Trophoblast cell (in vitro differentiated cells and primary cell): Measurements from ENCODE around the gene CFAP119.

Source experiments
- DNase-seq, 2 donors: peaks; one replicate each; pipeline ENCODE4 v3.0.0-alpha.2; 2016
- H2AFZ ChIP-seq: 2 replicates; pipeline ENCODE4 v1.6.1; 2013; ENCODE audit warnings: low read length, moderate library complexity, mild to moderate bottlenecking; ENCODE audit not compliant: insufficient read depth, poor library complexity
- H2AK5ac ChIP-seq: 2 replicates; pipeline ENCODE4 v1.6.1; 2013; ENCODE audit warnings: mild to moderate bottlenecking, low read length
- H2BK120ac ChIP-seq: 2 replicates; pipeline ENCODE4 v1.6.1; 2013; ENCODE audit warnings: low read length, mild to moderate bottlenecking, moderate library complexity; ENCODE audit not compliant: insufficient read depth, poor library complexity
- H2BK12ac ChIP-seq: 2 replicates; pipeline ENCODE4 v1.6.1; 2013; ENCODE audit warnings: mild to moderate bottlenecking, low read length, moderate library complexity
- H2BK5ac ChIP-seq: 2 replicates; pipeline ENCODE4 v1.6.1; 2013; ENCODE audit warnings: low read length, low read depth, moderate library complexity, mild to moderate bottlenecking; ENCODE audit not compliant: poor library complexity
- H3K14ac ChIP-seq: 2 replicates; pipeline ENCODE4 v1.6.1; 2013; ENCODE audit warnings: mild to moderate bottlenecking, low read length
- H3K18ac ChIP-seq: 2 replicates; pipeline ENCODE4 v1.6.1; 2013; ENCODE audit warnings: mild to moderate bottlenecking, low read length
- H3K23ac ChIP-seq: 2 replicates; pipeline ENCODE4 v1.6.1; 2013; ENCODE audit warnings: low read length
- H3K27ac ChIP-seq: 2 replicates; pipeline ENCODE4 v1.5.1; 2013; ENCODE audit warnings: low read depth, mild to moderate bottlenecking, inconsistent platforms, low read length, moderate library complexity
- H3K27me3 ChIP-seq: 2 replicates; pipeline ENCODE4 v1.6.1; 2013; ENCODE audit warnings: inconsistent platforms, mild to moderate bottlenecking, low read length, moderate library complexity; ENCODE audit not compliant: insufficient read depth
- H3K36me3 ChIP-seq, 2 experiments: 1 replicate in 1 of 2; 2 replicates in 1 of 2; pipeline ENCODE4 v1.6.1; 2013; ENCODE audit warnings: low read length in 2 of 2, mild to moderate bottlenecking in 2 of 2, moderate library complexity in 1 of 2; ENCODE audit not compliant: insufficient read depth in 2 of 2, control insufficient read depth in 1 of 2
- H3K4ac ChIP-seq: 2 replicates; pipeline ENCODE4 v1.6.1; 2013; ENCODE audit warnings: low read depth, mild to moderate bottlenecking, low read length, moderate library complexity
- H3K4me1 ChIP-seq, 2 experiments: 1 replicate in 1 of 2; 2 replicates in 1 of 2; pipeline ENCODE4 v1.6.1; 2013; ENCODE audit warnings: low read length in 2 of 2, mild to moderate bottlenecking in 2 of 2, moderate library complexity in 1 of 2; ENCODE audit not compliant: insufficient read depth in 2 of 2, control insufficient read depth in 1 of 2
- H3K4me2 ChIP-seq: 2 replicates; pipeline ENCODE4 v1.6.1; 2013; ENCODE audit warnings: inconsistent platforms, mild to moderate bottlenecking, low read length, moderate library complexity
- H3K4me3 ChIP-seq: 2 replicates; pipeline ENCODE4 v1.5.1; 2013; ENCODE audit warnings: mild to moderate bottlenecking, low read depth, low read length, inconsistent platforms
- H3K79me1 ChIP-seq: one replicate; pipeline ENCODE4 v1.6.1; 2013; ENCODE audit warnings: low read length
- H3K79me2 ChIP-seq: 2 replicates; pipeline ENCODE4 v1.6.1; 2013; ENCODE audit warnings: low read length, mild to moderate bottlenecking; ENCODE audit not compliant: control insufficient read depth, insufficient read depth, poor library complexity
- H3K9ac ChIP-seq: 2 replicates; pipeline ENCODE4 v1.6.1; 2013; ENCODE audit warnings: mild to moderate bottlenecking, low read length
- H3K9me3 ChIP-seq: 2 replicates; pipeline ENCODE4 v1.6.1; 2013; ENCODE audit warnings: low read depth, mild to moderate bottlenecking, control low read depth, inconsistent platforms, low read length; ENCODE audit not compliant: insufficient read depth
- H4K12ac ChIP-seq: 2 replicates; pipeline ENCODE4 v1.6.1; 2013; ENCODE audit warnings: low read depth, mild to moderate bottlenecking, low read length, moderate library complexity
- H4K8ac ChIP-seq: 2 replicates; pipeline ENCODE4 v1.6.1; 2013; ENCODE audit warnings: low read depth, mild to moderate bottlenecking, low read length, moderate library complexity
- H4K91ac ChIP-seq: one replicate; pipeline ENCODE4 v1.6.1; 2013; ENCODE audit warnings: low read depth, mild to moderate bottlenecking, low read length, moderate library complexity
- WGBS: extraction: QIAGEN DNeasy Blood & Tissue Kit; methylation state at CpG from one replicate; pipeline ENCODE4 v1.1.7; 2013; ENCODE audit warnings: missing lambda C conversion rate; ENCODE audit not compliant: insufficient read length, insufficient coverage; ENCODE audit errors: extremely low coverage; 5-methylcytosine and 5-hydroxymethylcytosine counted together

CFAP119 gene

DNA sequence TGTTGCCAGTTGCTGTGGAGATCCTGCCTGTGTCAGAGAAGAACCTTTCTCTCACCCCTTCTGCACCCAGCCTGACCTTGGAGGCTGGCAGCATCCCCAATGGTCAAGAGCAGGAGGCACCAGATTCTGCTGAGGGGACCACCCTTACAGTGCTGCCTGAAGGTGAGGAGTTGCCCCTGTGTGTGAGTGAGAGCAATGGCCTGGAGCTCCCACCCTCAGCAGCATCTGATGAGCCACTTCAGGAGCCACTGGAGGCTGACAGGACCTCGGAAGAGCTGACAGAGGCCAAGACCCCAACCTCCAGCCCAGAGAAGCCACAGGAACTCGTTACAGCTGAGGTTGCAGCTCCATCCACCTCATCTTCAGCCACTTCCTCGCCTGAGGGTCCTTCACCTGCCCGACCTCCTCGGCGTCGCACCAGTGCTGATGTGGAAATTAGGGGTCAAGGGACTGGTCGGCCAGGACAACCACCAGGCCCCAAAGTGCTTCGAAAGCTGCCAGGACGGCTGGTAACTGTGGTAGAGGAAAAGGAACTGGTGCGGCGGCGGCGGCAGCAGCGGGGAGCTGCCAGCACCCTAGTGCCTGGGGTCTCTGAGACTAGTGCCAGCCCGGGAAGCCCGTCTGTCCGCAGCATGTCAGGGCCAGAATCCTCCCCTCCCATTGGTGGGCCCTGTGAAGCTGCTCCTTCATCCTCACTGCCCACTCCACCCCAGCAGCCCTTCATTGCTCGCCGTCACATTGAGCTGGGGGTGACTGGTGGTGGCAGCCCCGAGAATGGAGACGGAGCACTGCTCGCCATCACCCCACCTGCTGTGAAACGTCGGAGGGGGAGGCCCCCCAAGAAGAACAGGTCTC, 23.8 kb downstream of the CFAP119 start:
- no peak overlapping the region for H3K14ac ChIP-seq

DNA sequence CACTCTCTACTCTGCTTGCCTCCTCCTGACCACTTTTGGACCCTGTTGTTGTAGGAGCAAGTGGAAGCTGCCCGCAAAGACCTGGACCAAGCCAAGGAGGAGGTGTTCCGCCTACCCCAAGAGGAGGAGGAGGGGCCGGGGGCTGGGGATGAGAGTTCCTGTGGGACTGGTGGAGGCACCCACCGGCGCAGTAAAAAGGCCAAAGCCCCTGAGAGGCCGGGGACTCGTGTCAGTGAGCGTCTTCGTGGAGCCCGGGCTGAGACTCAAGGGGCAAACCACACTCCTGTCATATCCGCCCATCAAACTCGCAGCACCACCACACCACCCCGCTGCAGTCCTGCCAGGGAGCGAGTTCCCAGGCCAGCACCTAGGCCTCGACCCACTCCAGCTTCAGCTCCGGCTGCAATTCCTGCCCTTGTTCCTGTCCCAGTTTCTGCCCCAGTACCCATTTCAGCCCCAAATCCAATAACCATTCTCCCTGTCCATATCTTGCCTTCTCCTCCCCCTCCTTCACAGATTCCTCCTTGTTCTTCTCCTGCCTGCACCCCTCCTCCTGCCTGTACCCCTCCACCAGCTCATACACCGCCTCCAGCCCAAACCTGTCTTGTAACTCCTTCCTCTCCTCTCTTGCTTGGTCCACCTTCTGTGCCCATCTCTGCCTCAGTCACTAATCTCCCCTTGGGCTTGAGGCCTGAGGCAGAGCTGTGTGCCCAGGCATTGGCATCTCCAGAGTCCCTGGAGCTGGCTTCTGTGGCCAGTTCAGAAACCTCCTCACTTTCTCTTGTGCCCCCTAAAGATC, 24.7 kb downstream of the CFAP119 start:
- no peak overlapping the region for H3K4me3 ChIP-seq
- no peak overlapping the region for H3K4me2 ChIP-seq
- no peak overlapping the region for H2BK5ac ChIP-seq
- no CpG with 5 or more reads among the region's 17 CpGs for WGBS
- H2AK5ac ChIP-seq = no peak overlapping the region
- H3K27ac ChIP-seq = no peak overlapping the region
- H2BK12ac ChIP-seq = no peak overlapping the region
- H3K9ac ChIP-seq = no peak overlapping the region
- no peaks in the 10 kb centered on the region for H3K27me3 ChIP-seq
- no peak overlapping the region for H4K91ac ChIP-seq
- no peaks in the 10 kb centered on the region for H3K9me3 ChIP-seq
- no peak overlapping the region for H3K4ac ChIP-seq
- no peak overlapping the region for H3K18ac ChIP-seq
- H4K12ac ChIP-seq = no peak overlapping the region
- DNase-seq = no peak
- H3K23ac ChIP-seq = no peak overlapping the region
- H4K8ac ChIP-seq = no peak overlapping the region
- H3K79me2 ChIP-seq = peaks cover 3% of the 10 kb centered on the region
- H3K36me3 ChIP-seq = peaks cover 56 to 63% of the 10 kb centered on the region in 2 experiments
- peaks cover 10% of the 10 kb centered on the region for H3K79me1 ChIP-seq
- peaks cover 9 to 22% of the 10 kb centered on the region in 2 experiments for H3K4me1 ChIP-seq
- no peak overlapping the region for H2BK120ac ChIP-seq
- H3K14ac ChIP-seq = no peak overlapping the region
- no peak overlapping the region for H2AFZ ChIP-seq

More for the DNA sequence above, 23.8 kb downstream of the CFAP119 start:
- Histone ChIP-seq H4K91ac (no peak overlapping the region), H3K4me2 (no peak overlapping the region), H3K4me3 (no peak overlapping the region), H2AFZ (no peak overlapping the region), H3K9ac (no peak overlapping the region), H2AK5ac (no peak overlapping the region), H3K27ac (no peak overlapping the region), H4K8ac (no peak overlapping the region), H3K79me2 (peaks cover 3% of the 10 kb centered on the region), H3K18ac (no peak overlapping the region), H2BK12ac (no peak overlapping the region), H2BK5ac (no peak overlapping the region), H3K79me1 (peaks cover 10% of the 10 kb centered on the region), H3K23ac (no peak overlapping the region), H2BK120ac (no peak overlapping the region), H4K12ac (no peak overlapping the region), H3K36me3 (peaks cover 59 to 62% of the 10 kb centered on the region in 2 experiments), H3K4ac (no peak overlapping the region), H3K27me3 (no peaks in the 10 kb centered on the region), H3K9me3 (no peaks in the 10 kb centered on the region), H3K4me1 (peaks cover 9 to 22% of the 10 kb centered on the region in 2 experiments)
- WGBS = no CpG with 5 or more reads among the region's 25 CpGs
- no peak for DNase-seq

DNA sequence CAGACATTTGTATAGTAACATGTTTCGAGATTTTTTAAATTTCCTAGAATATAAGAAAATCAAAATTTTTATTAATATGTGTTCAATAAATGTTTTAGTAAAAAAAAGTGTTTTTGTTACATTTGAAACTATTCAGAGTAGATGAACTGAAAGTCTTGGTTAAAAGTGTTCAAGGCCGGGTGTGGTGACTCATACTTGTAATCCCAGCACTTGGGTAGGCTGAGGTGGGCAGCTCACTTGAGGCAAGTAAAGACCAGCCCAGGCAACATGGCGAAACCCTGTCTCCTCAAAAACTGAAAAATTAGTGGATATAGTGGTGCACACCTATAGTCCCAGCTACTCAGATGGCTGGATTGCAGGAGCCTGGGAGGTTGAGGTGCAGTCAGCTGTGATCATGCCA, 30.5 kb downstream of the CFAP119 start:
- H3K79me2 ChIP-seq = no peaks in the 10 kb centered on the region
- no peak overlapping the region for H4K12ac ChIP-seq
- no peak overlapping the region for H2AK5ac ChIP-seq
- H3K36me3 ChIP-seq = peaks cover 50 to 66% of the 10 kb centered on the region in 2 experiments
- H3K9ac ChIP-seq = no peak overlapping the region
- H3K4me3 ChIP-seq = no peak overlapping the region
- WGBS = no CpG with 5 or more reads among the region's 3 CpGs
- H2BK12ac ChIP-seq = no peak overlapping the region
- H3K14ac ChIP-seq = no peak overlapping the region
- DNase-seq = no peak
- H3K27me3 ChIP-seq = no peaks in the 10 kb centered on the region
- H2BK120ac ChIP-seq = no peak overlapping the region
- no peak overlapping the region for H4K8ac ChIP-seq
- H4K91ac ChIP-seq = no peak overlapping the region
- no peak overlapping the region for H3K23ac ChIP-seq
- H3K4me1 ChIP-seq = no peaks in the 10 kb centered on the region
- no peak overlapping the region for H2BK5ac ChIP-seq
- H3K9me3 ChIP-seq = no peaks in the 10 kb centered on the region
- H3K4me2 ChIP-seq = no peak overlapping the region
- H3K18ac ChIP-seq = no peak overlapping the region
- H3K79me1 ChIP-seq = no peaks in the 10 kb centered on the region
- no peak overlapping the region for H3K27ac ChIP-seq
- H3K4ac ChIP-seq = no peak overlapping the region
- H2AFZ ChIP-seq = no peak overlapping the region

DNA sequence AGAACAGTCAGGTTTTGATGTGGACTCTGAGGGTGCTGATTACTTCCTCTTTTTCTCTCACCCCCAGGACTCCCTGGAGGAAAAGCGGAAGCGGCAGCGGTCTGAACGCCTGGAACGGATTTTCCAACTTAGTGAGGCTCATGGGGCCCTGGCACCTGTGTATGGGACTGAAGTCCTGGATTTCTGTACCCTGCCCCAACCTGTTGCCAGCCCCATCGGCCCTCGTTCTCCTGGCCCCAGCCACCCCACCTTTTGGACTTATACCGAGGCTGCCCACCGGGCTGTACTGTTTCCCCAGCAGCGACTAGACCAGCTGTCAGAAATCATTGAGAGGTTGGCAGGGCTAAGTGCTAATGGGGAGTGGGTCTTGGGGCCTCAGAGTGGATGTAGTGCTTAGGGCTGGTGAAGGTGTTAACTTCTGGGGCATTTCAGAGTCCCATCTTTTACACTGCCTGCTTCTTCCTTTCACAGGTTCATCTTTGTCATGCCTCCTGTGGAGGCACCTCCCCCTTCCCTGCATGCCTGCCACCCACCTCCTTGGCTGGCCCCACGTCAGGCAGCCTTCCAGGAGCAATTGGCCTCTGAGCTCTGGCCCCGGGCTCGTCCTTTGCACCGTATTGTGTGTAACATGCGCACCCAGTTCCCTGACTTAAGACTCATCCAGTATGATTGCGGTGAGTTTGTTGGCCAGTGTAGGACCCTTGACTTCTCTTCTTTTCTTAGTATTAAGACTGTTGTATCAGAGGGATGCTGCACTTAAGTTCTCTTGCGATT, 32.8 kb downstream of the CFAP119 start:
- H2BK5ac ChIP-seq = no peak overlapping the region
- no peak overlapping the region for H3K4ac ChIP-seq
- H4K91ac ChIP-seq = no peak overlapping the region
- H2AFZ ChIP-seq = no peak overlapping the region
- no peaks in the 10 kb centered on the region for H3K79me2 ChIP-seq
- H3K27ac ChIP-seq = no peak overlapping the region
- no peaks in the 10 kb centered on the region for H3K9me3 ChIP-seq
- H3K79me1 ChIP-seq = no peaks in the 10 kb centered on the region
- H3K4me3 ChIP-seq = no peak overlapping the region
- H3K27me3 ChIP-seq = no peaks in the 10 kb centered on the region
- no peak overlapping the region for H3K4me2 ChIP-seq
- H2AK5ac ChIP-seq = no peak overlapping the region
- H3K23ac ChIP-seq = no peak overlapping the region
- H3K4me1 ChIP-seq = no peaks in the 10 kb centered on the region
- H3K36me3 ChIP-seq = peaks cover 54 to 71% of the 10 kb centered on the region in 2 experiments
- H3K9ac ChIP-seq = no peak overlapping the region
- H4K12ac ChIP-seq = no peak overlapping the region
- no peak overlapping the region for H4K8ac ChIP-seq
- peak overlapping the region; percentile 23 for H3K18ac ChIP-seq
- H2BK12ac ChIP-seq = no peak overlapping the region
- H2BK120ac ChIP-seq = no peak overlapping the region
- peak in 1 of 2 donors; percentile 18 for DNase-seq
- no CpG with 5 or more reads among the region's 17 CpGs for WGBS
- H3K14ac ChIP-seq = no peak overlapping the region
